HUES64 (cell line): Measurements from ENCODE around the gene CHRNG.

ENCODE experiments used
- H3K27ac ChIP-seq: 2 replicates; pipeline ENCODE4 v1.7.0; 2013; ENCODE audit warnings: low read depth, low read length, inconsistent platforms
- H3K27me3 ChIP-seq: 2 replicates; pipeline ENCODE4 v1.6.1; 2013; ENCODE audit warnings: mild to moderate bottlenecking, low read length; ENCODE audit not compliant: insufficient read depth
- H3K36me3 ChIP-seq: 2 replicates; pipeline ENCODE4 v1.6.1; 2013; ENCODE audit warnings: mild to moderate bottlenecking, low read length; ENCODE audit not compliant: insufficient read depth
- H3K4me1 ChIP-seq: 2 replicates; pipeline ENCODE4 v1.6.1; 2013; ENCODE audit warnings: mild to moderate bottlenecking, low read length, moderate library complexity; ENCODE audit not compliant: insufficient read depth
- H3K4me3 ChIP-seq: 2 replicates; pipeline ENCODE4 v1.5.1; 2013; ENCODE audit warnings: mild to moderate bottlenecking, low read length, moderate library complexity
- H3K9ac ChIP-seq: 2 replicates; pipeline ENCODE4 v1.6.1; 2013; ENCODE audit warnings: mild to moderate bottlenecking, low read depth, low read length
- H3K9me3 ChIP-seq: 2 replicates; pipeline ENCODE4 v1.6.1; 2013; ENCODE audit warnings: low read depth, low read length; ENCODE audit not compliant: insufficient read depth
- WGBS: fragments of 150-250, 120-280 bp; methylation state at CpG from one replicate; pipeline ENCODE4 v1.1.7; 2013; ENCODE audit warnings: missing lambda C conversion rate; 5-methylcytosine and 5-hydroxymethylcytosine counted together

CHRNG gene

DNA sequence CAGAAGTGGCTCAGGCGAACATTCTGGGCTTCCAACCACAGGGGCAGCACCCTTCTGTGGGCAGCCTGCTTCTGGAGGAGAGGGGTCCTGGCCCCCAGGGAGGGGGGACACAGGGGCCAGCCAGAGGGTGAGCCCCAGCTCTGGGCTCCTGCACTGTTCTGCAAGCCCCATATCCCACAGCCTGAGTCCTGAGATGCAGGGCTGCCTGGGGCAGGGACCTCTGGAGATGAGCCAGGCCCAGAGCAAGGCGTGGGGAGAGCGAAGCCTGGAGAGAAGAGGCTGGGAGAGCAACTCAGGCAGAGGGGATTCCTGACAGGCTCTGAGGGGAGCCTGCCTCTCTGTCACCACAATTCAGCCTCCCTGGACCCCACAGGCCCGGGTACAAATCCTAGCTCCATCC, 32.8 kb upstream of the CHRNG start:
- no peaks in the 10 kb centered on the region for H3K36me3 ChIP-seq
- H3K4me1 ChIP-seq = peaks cover 16% of the 10 kb centered on the region
- no peak overlapping the region for H3K4me3 ChIP-seq
- H3K27ac ChIP-seq = no peak overlapping the region
- H3K9ac ChIP-seq = no peak overlapping the region
- WGBS = 81% methylated on average over 4 of the region's 4 CpGs
- no peaks in the 10 kb centered on the region for H3K9me3 ChIP-seq
- peaks cover 63% of the 10 kb centered on the region for H3K27me3 ChIP-seq

- H3K9me3 ChIP-seq = no peaks in the 10 kb centered on the region
- no peak overlapping the region for H3K4me3 ChIP-seq
- H3K27ac ChIP-seq = no peak overlapping the region
- H3K9ac ChIP-seq = no peak overlapping the region
- H3K27me3 ChIP-seq = peaks cover 50% of the 10 kb centered on the region
- 90% methylated on average over 7 of the region's 7 CpGs for WGBS
- H3K36me3 ChIP-seq = no peaks in the 10 kb centered on the region
- peaks cover 10% of the 10 kb centered on the region; the same call in 1 of the 2 replicates for H3K4me1 ChIP-seq
These were observed 31.2 kb upstream of the CHRNG start for GRCh38 chr2:232508251-232508650.

DNA sequence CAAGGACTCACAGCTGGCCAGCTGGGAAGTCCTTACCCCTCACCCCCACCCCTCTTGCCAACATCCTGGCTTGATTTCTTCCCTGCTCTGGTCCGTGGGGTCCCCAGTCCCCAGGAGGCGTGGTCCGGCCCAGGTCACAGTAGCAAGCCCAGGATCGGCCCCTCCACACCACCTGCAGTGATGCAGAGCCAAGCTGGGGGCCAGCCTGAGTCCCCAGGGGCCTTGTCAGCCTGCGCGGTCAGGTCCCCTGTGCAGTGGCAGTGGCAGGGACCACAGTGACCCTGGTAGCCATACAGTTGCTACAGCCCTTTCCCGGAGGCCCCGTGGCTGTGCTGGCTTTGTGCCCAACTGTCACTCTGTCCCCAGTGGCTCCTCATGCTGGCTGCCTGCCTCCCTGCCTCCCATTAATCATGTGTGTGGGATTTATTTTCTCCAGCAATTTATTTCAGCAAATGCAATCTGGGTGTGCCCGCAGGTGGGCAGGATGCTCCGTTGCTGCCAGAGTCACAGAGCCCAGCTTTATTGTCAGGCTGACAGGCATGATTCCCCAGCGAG, 28.1 kb upstream of the CHRNG start:
- Histone ChIP-seq H3K27ac (no peak overlapping the region), H3K4me1 (no peaks in the 10 kb centered on the region), H3K4me3 (no peak overlapping the region), H3K9me3 (no peaks in the 10 kb centered on the region), H3K36me3 (no peaks in the 10 kb centered on the region), H3K27me3 (peaks cover 18% of the 10 kb centered on the region), H3K9ac (no peak overlapping the region)
- WGBS = 91% methylated on average over 11 of the region's 11 CpGs

GRCh38 chr2:232512602-232513001, 26.9 kb upstream of the CHRNG start:
- Histone ChIP-seq H3K27ac (no peak overlapping the region), H3K9ac (no peak overlapping the region), H3K27me3 (peaks cover 7% of the 10 kb centered on the region), H3K4me1 (no peaks in the 10 kb centered on the region), H3K4me3 (no peak overlapping the region), H3K36me3 (no peaks in the 10 kb centered on the region), H3K9me3 (no peaks in the 10 kb centered on the region)
- WGBS = 84% methylated on average over 10 of the region's 10 CpGs

DNA sequence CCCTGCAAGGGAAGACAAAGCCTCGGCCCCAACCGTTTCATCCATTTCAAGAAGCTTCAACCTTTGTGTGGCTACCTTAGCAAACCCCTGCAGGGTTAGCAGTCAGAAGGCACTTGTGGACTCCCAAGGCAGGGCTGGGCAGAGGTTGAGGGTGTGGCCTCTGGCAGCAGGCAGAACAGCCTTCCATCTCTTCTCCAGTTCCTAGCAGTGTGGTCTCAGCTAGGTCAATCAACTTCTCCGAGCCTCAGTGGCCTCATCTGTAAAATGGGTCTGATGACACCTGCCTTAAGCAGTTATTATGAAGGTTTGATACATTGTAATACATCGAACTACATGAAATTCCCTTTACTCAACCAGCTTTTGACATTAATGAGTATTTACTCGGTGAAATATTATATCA, 26.1 kb upstream of the CHRNG start:
- no peaks in the 10 kb centered on the region for H3K9me3 ChIP-seq
- H3K9ac ChIP-seq = no peak overlapping the region
- H3K4me1 ChIP-seq = no peaks in the 10 kb centered on the region
- H3K27me3 ChIP-seq = peaks cover 5% of the 10 kb centered on the region
- 91% methylated on average over 3 of the region's 5 CpGs for WGBS
- H3K36me3 ChIP-seq = no peaks in the 10 kb centered on the region
- no peak overlapping the region for H3K27ac ChIP-seq
- H3K4me3 ChIP-seq = no peak overlapping the region

DNA sequence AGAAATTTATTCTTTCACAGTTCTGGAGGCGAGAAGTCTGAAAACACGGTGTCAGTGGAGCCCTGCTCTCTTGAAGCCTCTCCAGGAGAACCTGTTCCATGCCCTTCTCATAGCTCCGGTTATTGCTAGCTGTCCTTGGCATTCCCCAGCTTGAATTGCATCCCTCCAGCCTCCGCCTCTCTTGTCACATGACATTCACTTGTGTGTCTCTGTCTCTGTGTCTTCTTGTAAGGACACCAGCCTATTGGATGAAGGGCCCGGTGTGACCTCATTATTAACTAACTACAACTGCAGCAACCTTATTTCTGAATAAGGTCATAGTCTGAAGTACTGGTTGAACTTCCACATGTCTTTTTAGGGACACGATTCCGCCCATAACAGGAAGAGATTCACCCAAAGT, 23.9 kb upstream of the CHRNG start:
- Histone ChIP-seq H3K9me3 (no peaks in the 10 kb centered on the region), H3K4me3 (no peak overlapping the region), H3K36me3 (no peaks in the 10 kb centered on the region), H3K27ac (no peak overlapping the region), H3K4me1 (no peaks in the 10 kb centered on the region), H3K27me3 (peaks cover 23% of the 10 kb centered on the region), H3K9ac (no peak overlapping the region)
- 89% methylated on average over 7 of the region's 7 CpGs for WGBS

DNA sequence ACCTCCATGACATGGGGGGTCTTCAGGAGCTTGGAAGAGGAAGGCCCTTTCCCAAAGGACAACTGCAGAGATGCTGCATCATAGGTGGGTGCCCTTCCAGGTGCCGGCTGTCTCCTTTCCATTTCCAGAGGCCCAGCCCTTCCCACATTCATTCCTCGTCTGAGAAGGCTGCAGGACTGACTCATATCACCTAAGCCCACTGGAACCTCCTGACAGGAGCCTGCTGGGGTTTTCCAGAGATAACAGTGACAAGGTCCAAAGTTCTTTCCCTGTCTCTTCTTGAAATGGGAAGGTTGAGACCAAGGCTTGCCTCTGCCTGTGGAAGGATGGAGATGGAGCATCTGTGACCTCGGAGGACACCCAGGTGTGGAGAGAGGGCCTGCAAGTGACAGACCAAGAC, 22.9 kb upstream of the CHRNG start:
- Histone ChIP-seq H3K9me3 (no peaks in the 10 kb centered on the region), H3K4me3 (no peak overlapping the region), H3K27me3 (peaks cover 32% of the 10 kb centered on the region), H3K27ac (no peak overlapping the region), H3K36me3 (no peaks in the 10 kb centered on the region), H3K4me1 (no peaks in the 10 kb centered on the region), H3K9ac (no peak overlapping the region)
- WGBS = 83% methylated on average over 3 of the region's 3 CpGs

DNA sequence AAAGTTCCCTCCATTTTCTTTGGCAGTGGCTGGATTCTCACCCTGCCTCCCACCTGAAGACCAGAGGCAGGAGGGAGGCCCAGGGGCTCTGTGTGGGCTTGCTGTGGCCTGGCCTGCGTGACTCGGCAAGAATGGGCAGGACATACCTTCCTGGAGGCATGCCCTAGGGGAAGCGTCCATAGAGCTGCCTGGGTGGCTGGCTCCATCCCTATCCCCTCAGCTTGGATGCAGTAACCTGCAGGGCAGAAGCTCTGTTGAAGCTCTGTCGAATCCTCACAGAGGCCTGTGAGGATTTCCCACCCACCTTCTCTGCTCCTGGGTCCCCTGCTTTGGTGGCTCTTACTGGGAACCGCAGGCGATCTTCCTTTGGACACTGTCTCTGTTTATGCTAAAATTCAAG, 20.6 kb upstream of the CHRNG start:
- Histone ChIP-seq H3K4me1 (no peaks in the 10 kb centered on the region), H3K27me3 (peaks cover 55% of the 10 kb centered on the region), H3K36me3 (no peaks in the 10 kb centered on the region), H3K9me3 (no peaks in the 10 kb centered on the region), H3K4me3 (no peak overlapping the region), H3K27ac (no peak overlapping the region), H3K9ac (no peak overlapping the region)
- WGBS = 65% methylated on average over 6 of the region's 6 CpGs

GRCh38 chr2:232519581-232520438, 19.7 kb upstream of the CHRNG start, which contains the start of gene PRSS56:
TSS of gene PRSS56 (plus strand) at chr2:232520388. CDS start at chr2:232520599, 211 bp downstream.
- WGBS = 49% methylated on average over 17 of the region's 19 CpGs
- H3K9ac ChIP-seq = no peak within 1 kb of the TSS
- no peaks in the 10 kb centered on the region for H3K9me3 ChIP-seq
- no peaks in the 10 kb centered on the region for H3K36me3 ChIP-seq
- H3K27ac ChIP-seq = no peak within 1 kb of the TSS
- no peak within 1 kb of the TSS for H3K4me3 ChIP-seq
- H3K27me3 ChIP-seq = peaks cover 64% of the 10 kb centered on the region
- peaks cover 3% of the 10 kb centered on the region for H3K4me1 ChIP-seq

GRCh38 chr2:232520489-232520888, 19.0 kb upstream of the CHRNG start:
- H3K4me1 ChIP-seq = peaks cover 3% of the 10 kb centered on the region
- no peak overlapping the region for H3K9ac ChIP-seq
- peaks cover 70% of the 10 kb centered on the region for H3K27me3 ChIP-seq
- H3K4me3 ChIP-seq = no peak overlapping the region
- H3K36me3 ChIP-seq = no peaks in the 10 kb centered on the region
- H3K9me3 ChIP-seq = no peaks in the 10 kb centered on the region
- WGBS = 81% methylated on average over 13 of the region's 15 CpGs
- no peak overlapping the region for H3K27ac ChIP-seq

DNA sequence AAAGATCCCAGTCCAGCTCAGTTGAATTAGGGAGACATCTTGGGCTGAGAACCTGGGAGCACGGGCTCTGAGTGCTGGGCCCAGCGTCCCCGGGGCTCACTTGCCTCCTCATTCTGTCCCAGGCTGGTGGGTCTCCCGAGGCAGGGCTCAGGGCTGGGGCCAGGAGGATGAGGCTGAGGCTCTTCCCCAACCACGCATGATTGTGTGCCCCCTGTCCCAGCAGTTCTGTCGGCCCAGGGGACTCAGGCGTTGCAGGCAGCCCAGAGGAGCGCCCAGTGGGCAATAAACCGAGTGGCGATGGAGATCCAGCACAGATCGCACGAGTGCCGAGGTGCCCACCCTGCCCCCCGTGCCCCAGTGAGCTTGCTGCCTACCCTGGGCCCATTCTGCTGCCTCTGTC, 18.4 kb upstream of the CHRNG start:
- Histone ChIP-seq H3K9me3 (no peaks in the 10 kb centered on the region), H3K27ac (no peak overlapping the region), H3K27me3 (peaks cover 70% of the 10 kb centered on the region), H3K4me3 (no peak overlapping the region), H3K9ac (no peak overlapping the region), H3K36me3 (no peaks in the 10 kb centered on the region), H3K4me1 (peaks cover 3% of the 10 kb centered on the region)
- 89% methylated on average over 14 of the region's 14 CpGs for WGBS
